DOHH2 (cell line): ENCODE data around the gene FKBP10.

Experiments
- EZH2phosphoT487 ChIP-seq: fragments of 200-600 bp; sonication (generic); IDR thresholded peaks from 2 replicates; pipeline ENCODE4 v1.6.1; 2017; ENCODE audit warnings: borderline replicate concordance, mild to moderate bottlenecking, antibody characterized with exemption, low read length, moderate library complexity, mixed read lengths
- TF ChIP-seq, protein P1 (sequence below): fragments of 200-600 bp; sonication (generic); IDR thresholded peaks from one replicate; pipeline ENCODE4 v1.5.1; 2014; ENCODE audit warnings: antibody characterized with exemption, mild to moderate bottlenecking, low read depth, low read length; ENCODE audit not compliant: poor library complexity, severe bottlenecking

DNA sequence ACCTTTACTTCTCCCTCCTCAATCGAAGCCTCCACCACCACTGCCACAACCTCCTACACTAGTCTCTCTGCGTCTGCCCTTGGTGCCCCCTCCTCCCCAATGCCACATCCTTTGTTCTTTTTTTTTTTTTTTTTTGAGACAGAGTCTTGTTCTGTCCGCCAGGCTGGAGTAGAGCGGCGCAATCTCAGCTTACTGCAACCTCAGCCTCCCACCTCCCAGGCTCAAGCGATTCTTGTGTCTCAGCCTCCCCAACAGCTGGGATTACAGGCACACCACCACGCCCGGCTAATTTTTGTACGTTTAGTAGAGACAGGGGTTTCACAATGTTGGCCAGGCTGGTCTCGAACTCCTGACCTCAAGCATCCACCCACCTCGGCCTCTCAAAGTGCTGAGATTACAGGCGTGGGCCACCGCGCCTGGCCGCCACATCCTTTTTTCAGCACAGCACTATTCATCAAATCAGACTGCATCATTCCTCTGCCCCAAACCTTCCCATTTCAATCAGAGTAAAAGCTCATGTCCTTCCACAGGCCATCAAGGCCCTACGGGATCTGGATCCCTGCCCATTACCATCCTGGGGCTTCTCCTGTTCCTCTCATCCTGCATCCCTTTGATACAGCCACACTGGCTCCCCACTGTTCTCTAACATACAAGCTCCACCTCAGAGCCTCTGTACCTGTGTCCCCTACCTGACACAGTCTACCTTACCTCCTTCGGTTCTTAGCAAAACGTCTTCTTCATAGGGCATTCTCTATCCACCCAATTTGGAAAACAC is 50.5 kb downstream of the FKBP10 start:
- TF ChIP-seq, protein P1, sequence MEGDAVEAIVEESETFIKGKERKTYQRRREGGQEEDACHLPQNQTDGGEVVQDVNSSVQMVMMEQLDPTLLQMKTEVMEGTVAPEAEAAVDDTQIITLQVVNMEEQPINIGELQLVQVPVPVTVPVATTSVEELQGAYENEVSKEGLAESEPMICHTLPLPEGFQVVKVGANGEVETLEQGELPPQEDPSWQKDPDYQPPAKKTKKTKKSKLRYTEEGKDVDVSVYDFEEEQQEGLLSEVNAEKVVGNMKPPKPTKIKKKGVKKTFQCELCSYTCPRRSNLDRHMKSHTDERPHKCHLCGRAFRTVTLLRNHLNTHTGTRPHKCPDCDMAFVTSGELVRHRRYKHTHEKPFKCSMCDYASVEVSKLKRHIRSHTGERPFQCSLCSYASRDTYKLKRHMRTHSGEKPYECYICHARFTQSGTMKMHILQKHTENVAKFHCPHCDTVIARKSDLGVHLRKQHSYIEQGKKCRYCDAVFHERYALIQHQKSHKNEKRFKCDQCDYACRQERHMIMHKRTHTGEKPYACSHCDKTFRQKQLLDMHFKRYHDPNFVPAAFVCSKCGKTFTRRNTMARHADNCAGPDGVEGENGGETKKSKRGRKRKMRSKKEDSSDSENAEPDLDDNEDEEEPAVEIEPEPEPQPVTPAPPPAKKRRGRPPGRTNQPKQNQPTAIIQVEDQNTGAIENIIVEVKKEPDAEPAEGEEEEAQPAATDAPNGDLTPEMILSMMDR: no peak
- TF ChIP-seq EZH2phosphoT487: no peak
